HUDEP-2 (cell line): ENCODE results near the gene PDE10A.

Source experiments
- DNase-seq, 76 experiments: peaks; one replicate each; lab custom pipeline; 2025; ENCODE audit not compliant: unreplicated experiment in 76 of 76; lab: John Stamatoyannopoulos, UW

The PDE10A gene

GRCh38 chr6:165656581-165657324, 6.3 kb downstream of the PDE10A start:
- no peak for DNase-seq

DNA sequence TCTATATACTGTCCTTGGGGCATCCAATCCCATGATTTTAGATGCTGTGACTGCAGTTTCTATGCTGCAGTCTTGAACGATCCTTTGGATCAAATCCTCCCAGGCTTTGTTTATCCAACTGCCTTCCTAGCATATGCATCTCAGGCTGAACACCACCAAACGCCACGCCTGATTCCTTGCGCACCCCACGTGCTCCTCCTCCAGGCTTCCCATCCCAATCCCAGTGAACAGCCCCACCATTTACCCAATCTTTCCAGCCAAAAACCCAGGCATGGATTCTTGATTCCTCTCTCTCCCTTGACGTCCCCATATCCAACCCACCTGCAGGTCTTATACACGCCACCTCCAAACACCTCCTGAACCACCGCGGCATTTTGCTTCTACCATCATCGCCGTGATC, 7.8 kb downstream of the PDE10A start:
- no peak for DNase-seq

DNA sequence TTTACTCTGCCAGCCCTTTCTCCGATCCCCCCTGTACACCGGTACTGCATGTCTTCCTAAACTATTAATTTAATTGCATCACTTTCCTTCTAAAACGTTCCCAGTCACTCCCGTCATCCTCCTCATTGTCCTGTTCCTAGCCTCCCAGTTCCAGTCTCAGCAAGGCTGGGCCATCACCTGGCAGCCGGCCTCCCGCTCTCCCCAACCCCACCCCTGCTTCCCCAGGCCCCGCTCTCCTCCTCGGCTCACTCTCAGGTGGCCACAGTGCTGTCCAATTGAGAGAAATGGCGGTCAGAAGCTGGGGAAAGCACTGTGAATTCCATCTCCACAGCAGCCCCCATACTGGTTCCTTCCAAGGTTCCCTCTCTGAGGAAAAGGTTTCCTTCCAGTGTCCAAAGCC, 8.9 kb downstream of the PDE10A start:
- no peak for DNase-seq

DNA sequence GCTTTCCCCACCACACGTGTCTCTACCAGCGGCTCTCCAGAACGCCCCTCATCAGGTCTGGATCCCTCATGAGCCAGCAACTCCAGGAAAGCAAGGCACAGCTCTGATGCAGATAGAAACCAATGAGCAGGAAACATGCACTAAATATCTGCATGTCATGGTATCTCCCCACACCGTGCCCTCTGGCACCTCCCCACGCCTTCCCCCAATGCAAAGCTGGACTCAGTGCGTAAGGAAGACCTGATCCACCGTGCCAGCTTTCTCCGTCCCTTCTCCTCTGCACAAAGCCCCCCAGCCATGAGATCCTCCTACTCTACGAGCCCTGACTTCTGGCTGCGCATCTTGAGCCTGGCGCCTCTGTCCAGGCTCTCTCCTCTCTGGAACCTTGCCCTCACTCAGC, 9.4 kb downstream of the PDE10A start:
- DNase-seq = no peak

- DNase-seq = no peak
Observed at GRCh38 chr6:165653196-165653595, 9.8 kb downstream of the PDE10A start.

DNA sequence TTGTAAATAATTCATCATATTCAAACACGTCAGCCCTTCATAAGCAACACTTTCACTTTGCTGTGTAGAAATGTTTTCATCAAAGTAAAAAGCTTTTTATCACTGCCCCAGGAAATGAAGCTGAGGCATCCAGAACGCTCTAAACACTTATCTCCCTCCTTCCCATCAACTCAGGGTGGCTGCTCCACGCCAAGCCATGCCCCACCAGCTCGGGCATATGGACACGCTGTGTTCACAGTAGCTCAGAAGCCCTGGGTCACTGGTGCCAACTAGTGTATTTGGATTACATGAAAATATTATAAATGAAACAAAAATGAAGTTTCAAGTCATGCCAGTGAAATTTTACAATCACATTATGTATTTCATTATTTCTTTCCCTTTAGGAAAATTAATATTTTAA, 10.3 kb downstream of the PDE10A start:
- no peak for DNase-seq

GRCh38 chr6:165649166-165650137, 13.6 kb downstream of the PDE10A start:
- DNase-seq = no peak

DNA sequence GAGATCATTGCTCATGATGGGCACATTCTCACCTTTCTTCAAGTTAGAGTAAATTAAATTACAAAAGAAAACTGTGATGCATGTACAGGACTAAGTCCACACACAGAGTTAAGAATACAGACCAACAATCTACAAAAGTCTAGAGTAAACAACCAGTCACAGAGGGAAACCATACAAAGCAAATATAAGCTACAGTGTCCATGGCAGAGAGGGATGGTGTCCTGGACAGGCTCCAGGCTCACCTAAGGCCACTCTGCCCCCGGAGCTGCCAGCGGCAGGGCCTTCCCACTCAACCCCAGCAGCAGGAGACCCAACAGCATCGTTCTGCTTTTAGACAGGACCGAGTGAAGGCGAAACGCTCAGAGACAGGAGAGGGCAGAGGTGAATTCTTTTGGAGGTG, 16.0 kb downstream of the PDE10A start:
- no peak for DNase-seq

- DNase-seq = no peak
Observed at GRCh38 chr6:165645919-165646318, 17.1 kb downstream of the PDE10A start.

DNA sequence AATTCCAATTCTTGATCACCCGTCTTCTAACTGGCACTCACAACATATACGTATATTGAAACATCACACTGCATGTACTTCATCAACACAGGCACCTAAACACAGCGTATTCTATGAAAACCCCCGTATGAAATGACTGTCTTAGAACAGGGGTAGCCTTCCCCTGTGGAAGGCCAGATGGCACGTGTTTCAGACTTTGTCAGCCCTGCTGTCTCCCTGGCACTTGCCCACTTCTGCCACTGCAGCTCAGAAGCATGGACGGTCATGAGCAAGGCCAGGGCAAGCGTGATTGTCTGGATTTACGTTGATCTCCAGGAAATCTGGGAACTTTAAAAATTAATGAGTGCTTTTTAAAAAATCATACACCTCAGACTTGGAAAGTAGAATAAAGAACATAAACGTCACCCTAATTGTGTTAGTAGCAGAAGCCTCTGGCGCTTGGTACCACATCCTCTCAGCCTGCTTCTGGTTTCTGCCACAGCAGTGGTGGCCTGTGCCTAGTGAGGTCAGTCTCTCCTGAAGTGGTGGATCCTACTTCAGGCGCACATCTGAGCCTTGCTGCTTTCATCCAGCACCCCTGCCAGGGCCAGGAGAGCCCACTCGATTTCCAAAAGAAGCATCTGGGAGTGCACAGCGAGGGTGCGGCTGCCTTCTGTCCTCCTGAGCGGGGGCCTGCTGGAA, 18.3 kb downstream of the PDE10A start:
- DNase-seq = no peak

DNA sequence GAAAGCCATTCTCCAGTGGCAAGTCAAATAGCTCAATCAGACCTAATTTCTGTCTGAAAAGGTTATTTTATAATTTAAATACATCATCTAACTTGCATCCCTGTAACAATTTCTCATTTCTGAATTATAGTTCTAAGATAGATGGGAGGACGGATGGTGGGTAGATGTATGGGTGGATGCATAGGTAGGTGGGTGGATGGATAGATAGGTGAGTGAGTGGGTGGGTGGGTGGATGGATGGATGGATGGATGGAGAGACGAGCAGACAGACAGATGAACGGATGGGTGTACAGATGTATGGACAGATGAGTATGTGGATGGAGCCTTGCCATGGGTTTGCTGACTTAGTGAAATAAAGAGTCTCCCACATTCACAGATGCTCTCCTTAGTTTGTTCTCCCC, 20.0 kb downstream of the PDE10A start:
- no peak for DNase-seq

DNA sequence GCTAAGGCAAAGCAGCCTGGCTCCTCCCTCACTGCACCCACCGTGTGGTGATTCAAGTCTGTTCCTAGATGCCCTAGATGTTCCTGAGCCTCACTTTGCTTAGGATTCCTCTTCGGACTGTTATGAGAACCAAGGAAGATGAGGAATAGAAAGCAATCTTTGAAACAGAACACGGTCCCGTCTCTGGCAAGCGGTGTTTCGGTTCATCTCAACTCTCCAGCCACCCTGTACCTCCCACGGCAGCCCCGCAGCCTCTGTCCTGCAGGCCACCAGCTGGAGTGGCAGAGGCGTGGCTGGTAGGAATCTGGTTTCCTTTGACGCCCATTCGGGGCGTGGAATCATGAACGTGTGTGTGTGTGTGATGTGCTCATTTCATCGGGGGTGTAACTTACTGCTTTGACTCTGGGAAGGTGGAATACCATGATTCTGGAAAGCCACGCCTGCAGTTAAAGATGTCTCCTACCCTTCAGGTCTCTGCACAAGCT, 21.3 kb downstream of the PDE10A start:
- DNase-seq = no peak

DNA sequence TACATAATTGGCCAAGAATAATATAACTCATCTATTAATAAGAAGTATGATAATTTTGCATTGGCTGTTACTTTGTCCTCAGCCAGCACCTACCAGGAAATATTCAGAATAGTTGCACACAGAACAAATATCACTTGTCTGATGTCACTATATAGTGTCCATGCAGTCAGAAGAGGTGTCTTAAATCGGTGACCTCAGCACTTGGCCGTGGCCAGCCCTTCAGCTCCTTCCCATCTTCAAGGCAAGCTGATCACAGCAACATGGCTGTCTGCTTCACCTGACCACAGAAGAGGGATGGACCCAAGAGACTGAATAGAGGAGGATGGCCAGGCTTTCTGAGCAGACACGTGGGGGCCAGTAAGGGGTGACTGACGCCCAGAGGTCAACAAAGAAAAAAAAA, 22.2 kb downstream of the PDE10A start:
- no peak for DNase-seq

GRCh38 chr6:165638530-165638929, 24.5 kb downstream of the PDE10A start:
- no peak for DNase-seq

GRCh38 chr6:165637586-165637985, 25.5 kb downstream of the PDE10A start:
- DNase-seq = no peak

GRCh38 chr6:165636402-165637048, 26.5 kb downstream of the PDE10A start:
- no peak for DNase-seq

DNA sequence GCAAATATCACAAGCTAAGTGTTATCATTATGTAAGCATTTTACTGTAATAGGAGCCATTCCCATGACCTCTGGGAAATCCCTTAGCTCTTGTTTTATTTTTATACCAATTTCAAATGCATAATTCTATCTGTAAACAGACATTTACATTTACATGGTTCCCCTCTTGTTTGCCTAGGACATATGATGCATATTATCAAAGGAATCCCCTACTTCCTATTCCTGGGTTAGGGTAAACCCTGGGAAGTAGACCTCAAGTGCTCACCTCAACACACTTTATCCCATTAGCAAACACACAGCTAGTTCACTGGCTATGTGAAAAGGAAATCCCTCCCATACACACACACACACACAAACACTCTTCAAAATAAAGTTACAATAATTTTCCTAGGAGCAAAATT, 27.1 kb downstream of the PDE10A start:
- no peak for DNase-seq

GRCh38 chr6:165634101-165634880, 28.8 kb downstream of the PDE10A start:
- DNase-seq = no peak

GRCh38 chr6:165632194-165632593, 30.8 kb downstream of the PDE10A start:
- no peak for DNase-seq

DNA sequence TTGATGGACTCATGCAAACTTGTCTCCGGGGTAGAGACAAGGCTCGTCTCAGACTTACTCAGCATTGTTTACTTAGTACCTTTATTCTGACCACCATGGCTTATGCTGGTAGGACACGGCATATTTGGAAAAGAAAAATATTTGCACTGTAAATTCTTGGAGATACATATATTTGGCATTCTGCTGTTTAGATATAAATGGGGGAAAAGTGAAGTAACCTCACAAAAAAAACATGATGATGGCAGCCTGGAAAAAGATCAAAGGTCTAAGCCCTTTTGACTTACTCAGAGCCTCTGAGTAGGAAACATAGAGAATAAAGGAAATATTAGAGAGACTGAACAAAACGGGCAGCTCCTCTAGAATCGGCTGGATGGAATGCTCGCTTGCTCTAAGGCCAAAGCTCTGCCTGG, 32.5 kb downstream of the PDE10A start:
- no peak for DNase-seq
